CD1c-positive myeloid dendritic cell (primary cell): ENCODE measurements around the gene DCAF15.
A peak's percentile ranks its signal among the peaks of the same experiment; 100 is the strongest.

ENCODE experiments used
- DNase-seq: peaks from one replicate; pipeline ENCODE4 v3.0.0-alpha.2; 2016; ENCODE audit errors: extremely low spot score

Gene DCAF15

DNA sequence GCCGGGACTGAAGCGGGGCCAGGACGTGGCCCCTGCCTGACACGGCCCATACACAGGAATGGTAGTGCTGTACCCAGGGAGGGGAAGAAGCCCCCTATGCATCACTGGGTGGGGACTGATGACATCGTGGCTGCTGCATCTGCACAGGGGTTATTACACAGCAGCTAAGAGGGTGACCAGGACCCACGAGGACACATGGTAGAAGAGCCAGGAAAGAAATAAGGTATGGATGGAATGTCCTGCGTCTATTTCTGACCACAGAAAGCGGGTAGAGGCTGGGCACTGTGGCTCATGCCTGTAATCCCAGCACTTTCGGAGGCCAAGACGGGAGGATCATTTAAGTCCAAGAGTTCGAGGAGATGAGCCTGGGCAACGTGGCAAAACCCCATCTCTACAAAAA is 24.1 kb downstream of the DCAF15 start:
- no peak for DNase-seq

DNA sequence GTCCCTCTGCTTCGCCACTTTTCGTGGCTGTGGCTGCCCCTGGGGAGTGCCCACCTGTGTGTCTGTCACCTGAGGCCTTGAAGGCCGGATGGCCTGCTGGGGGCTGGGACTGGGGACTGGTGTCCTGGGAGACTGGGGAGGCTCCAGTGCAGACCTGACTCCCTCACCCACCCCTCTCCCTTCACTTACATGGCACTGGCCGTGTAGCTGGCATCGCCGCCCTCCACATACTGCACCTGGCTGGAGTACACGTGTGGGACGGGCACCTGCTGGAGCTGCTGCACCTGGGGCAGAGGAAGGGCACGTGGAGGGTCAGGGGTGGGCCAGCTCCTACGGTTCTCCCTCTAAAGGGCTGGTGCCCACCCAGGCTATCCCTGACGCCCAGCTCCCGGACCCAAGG is 25.5 kb downstream of the DCAF15 start:
- DNase-seq: no peak

GRCh38 chr19:13978351-13979243 is 26.3 kb downstream of the DCAF15 start:
- DNase-seq: peak; percentile 33

DNA sequence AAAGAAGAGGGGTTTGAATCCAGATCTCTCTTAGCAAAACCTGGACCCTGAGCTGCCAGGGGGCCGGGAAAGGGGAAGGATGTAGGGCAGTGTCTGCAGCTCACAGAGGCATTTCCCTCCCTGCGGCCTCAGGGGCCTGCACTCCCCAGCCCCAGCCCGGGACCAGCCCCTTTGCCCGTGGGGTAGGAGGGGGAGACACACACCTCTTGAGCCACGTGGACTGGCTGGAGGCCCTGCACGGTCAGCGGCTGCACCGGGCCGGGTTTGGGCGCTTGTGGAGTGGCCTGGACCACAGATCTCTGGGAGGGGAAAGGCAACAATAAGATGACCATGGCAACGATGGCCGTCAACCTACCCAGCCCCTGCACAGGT is 26.9 kb downstream of the DCAF15 start:
- DNase-seq: peak; percentile 20

GRCh38 chr19:13979686-13980085 is 27.4 kb downstream of the DCAF15 start:
- DNase-seq: no peak

GRCh38 chr19:13980340-13980739 is 28.0 kb downstream of the DCAF15 start:
- no peak for DNase-seq

GRCh38 chr19:13981021-13981420 is 28.7 kb downstream of the DCAF15 start:
- no peak for DNase-seq

- no peak for DNase-seq
Measured at GRCh38 chr19:13981467-13981866, 29.2 kb downstream of the DCAF15 start.

DNA sequence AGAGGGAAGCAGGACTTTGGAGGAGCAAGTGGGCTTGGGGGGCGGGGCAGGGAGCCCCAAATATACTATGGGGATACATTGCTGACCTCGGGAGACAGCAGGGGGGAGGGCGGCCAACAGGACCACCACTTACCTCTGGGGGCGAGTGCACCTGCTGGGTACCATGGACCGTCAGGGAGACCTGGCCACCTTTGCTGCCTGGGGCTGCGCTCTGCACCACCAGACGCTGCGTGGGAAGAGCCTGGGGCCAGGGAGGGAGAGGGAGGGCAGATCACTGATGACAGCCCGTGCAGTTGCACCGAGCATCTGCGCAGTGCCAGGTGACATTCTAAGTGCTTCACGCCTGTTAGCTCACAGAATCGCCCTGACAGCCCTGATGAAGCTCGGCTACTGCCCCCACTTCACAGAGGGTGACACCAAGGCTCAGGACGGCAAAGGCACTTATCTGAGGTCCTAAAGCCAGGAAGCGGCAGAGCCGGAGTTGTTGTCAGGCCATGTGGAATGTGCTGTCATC is 29.7 kb downstream of the DCAF15 start:
- no peak for DNase-seq

GRCh38 chr19:13982773-13983172 is 30.5 kb downstream of the DCAF15 start:
- DNase-seq: no peak

- no peak for DNase-seq
Measured at GRCh38 chr19:13983213-13983889, 31.0 kb downstream of the DCAF15 start.

DNA sequence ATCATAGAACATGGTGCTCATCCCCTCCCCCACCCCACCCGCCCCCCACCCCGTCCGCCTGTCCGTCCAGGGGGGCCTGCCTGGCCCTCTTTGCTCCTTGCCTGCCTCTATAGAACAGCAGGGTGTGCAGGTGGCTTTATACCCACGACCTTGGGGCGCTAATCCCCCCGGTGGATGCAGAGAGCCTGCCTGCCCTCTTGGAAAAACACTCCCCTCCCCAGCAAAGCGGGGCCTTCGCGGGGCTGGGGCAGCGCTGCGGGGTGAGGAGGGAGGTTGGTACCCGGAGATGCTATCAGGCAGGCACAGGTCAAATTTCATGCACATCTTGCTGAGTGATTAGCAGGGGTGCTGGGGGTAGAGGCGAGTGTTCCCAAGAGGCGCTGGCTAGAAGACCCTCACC is 31.9 kb downstream of the DCAF15 start:
- DNase-seq: no peak

DNA sequence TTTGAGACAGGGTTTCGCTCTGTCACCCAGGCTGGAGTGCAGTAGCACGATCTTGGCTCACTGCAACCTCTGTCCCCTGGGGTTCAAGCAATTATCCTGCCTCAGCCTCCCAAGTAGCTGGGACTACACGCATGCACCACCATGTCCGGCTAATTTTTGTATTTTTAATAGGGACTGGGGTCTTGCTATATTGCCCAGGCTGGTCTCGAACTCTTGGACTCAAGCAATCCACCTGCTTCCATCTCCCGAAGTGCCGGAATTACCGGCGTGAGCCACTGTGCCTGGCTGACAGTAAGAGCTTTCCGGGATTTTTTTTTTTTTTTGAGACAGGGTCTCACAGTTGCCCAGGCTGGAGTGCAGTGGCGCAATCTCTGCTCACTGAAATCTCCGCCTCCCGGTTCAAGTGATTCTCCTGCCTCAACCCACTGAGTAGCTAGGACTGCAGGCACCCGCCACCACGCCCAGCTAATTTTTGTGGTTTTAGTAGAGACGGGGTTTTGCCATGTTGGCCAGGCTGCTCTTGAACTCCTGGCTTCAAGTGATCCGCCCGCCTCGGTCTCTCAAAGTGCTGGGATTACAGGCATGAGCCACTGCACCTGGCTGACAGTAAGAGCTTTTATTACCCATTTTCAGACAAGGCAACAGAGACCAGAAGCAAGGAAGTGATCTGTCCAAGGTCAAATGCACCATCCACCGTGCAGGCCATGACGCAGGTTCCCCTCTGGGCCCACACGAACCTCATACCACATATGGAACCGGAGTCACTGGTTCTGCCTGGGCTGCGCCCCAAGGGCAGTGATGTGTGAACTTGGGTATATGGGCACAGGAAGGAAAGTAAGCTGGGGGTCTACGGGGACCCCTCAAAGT is 32.8 kb downstream of the DCAF15 start:
- peak; percentile 73 for DNase-seq

DNA sequence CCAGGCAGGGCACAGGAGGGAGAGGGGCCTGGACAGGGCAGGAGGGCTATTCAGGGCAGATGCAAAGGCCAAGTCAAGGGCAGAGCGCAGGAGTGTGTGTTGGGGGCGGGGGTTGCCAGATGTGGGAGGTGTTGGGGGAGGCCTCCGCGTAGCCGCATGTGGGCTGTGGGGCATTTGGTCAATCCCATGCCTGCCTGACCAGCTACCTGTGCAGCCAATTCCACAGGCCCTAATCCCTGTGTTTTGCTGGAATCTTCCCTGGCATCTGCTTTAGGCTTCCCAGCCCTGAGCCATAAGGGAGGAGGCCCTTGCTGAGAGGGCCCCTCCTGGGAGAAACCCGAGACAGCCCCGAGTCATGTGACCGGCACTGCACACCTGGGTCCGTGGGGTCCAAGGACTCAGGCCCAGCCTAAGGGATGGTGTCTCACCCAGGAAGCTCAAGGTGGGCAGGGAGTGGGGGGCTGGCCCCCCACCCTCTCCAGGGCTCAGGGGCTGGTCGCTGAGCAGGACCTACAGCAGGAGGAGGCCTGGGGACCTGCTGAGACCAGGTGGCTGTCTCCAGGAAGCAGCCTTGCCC is 33.5 kb downstream of the DCAF15 start:
- DNase-seq: no peak

DNA sequence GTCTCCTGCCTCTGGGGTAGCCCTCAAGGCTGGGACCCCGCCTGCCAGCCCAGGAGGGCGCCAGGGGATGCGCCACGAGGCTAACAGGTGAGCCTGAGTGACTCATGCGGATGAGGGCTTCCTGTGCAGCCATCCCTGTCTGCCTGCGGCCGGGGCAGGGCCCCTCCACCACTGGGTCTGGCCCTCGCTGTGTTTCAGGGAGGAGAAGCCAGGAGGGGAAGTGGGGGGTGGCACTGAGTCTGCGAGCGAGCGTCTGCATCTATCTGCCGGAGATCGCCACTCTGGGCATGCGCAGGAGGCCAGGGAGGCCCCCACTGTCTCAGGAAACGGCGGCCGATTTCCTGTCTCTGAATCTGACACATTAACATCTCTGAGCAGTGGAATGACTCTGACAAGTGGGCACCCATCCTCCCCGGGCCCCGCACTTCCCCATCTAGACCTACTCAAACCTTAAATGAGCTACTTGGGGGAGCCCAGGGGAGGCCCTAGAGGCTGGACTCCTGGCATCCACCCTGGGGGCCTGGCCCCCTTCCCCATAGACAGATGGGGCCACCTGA is 34.1 kb downstream of the DCAF15 start:
- peak; percentile 97 for DNase-seq

DNA sequence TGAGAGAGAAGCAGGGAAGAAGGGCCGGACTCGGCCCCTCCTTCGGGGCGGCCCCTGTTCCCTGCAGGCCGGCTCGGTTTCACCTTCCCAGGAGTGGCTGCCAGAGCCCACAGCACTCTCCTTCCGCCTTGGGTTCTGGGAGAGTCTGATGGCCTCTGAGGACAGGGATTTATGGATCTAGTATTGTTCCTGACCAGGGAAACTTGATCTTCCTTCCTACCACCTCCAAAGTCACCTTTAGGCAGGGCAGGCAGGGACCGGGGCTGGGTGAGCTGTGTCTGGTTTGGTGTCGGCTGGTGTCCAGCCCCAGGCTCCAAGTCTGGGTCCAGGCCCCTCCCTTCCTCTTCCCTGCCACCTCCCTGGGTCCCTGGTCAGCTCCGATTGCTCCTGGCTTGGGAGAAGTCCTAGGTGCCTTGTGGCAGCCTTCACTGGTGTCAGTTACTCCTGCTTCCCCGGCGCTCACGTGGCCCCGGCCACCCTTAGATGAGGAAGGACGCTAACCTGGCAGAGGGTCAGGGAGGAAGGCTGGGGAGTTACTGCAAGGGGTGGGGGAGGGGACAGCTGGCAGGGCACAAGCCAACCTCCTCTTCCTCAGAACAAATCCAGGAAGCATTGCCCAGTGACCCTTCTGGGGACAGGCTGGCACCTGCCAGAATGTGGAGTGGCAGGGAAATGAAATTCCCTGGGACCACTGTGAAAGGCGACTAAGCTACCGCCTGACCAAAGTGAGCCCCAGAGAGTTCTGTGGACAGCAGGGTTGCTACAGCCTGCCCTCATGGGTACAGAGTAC is 35.0 kb downstream of the DCAF15 start:
- peak; percentile 58 for DNase-seq

GRCh38 chr19:13989487-13989886 is 37.2 kb downstream of the DCAF15 start:
- DNase-seq: no peak

GRCh38 chr19:13990085-13990484 is 37.8 kb downstream of the DCAF15 start:
- no peak for DNase-seq

- DNase-seq: no peak
Measured at GRCh38 chr19:13992025-13992424, 39.7 kb downstream of the DCAF15 start.

- no peak for DNase-seq
Measured at GRCh38 chr19:13993590-13994300, 41.4 kb downstream of the DCAF15 start.
